HL-60 (cell line): ENCODE results near the gene GLRA3.

Experiments
- CTCF ChIP-seq: IDR thresholded peaks from one replicate; pipeline ENCODE4 v1.5.1; 2011; ENCODE audit warnings: low read length, control low read depth, inconsistent platforms; ENCODE audit not compliant: insufficient read depth
- GABPA ChIP-seq: IDR thresholded peaks from 2 replicates; pipeline ENCODE4 v1.6.1; 2012; ENCODE audit warnings: low read depth
- POLR2AphosphoS5 ChIP-seq: IDR thresholded peaks from 2 replicates; pipeline ENCODE4 v1.6.1; 2012; ENCODE audit warnings: low read depth
- SPI1 ChIP-seq: IDR thresholded peaks from 2 replicates; pipeline ENCODE4 v1.6.1; 2012; ENCODE audit warnings: low read depth, mild to moderate bottlenecking, borderline replicate concordance

- no peak for TF ChIP-seq CTCF
- no peak for TF ChIP-seq SPI1
- no peak for TF ChIP-seq POLR2AphosphoS5
- no peak for TF ChIP-seq GABPA
These were observed 40.3 kb upstream of the GLRA3 start for GRCh38 chr4:174869339-174869738.
